HepG2 (cell line): ENCODE measurements around the gene ZNF217. TPM values are rescaled to one million over a fixed set of nuclear protein-coding genes. Genes with fewer than 3 reads are reported as not detected.
A peak's percentile ranks its signal among the peaks of the same experiment; 100 is the strongest.

Experiments
- ATAC-seq: fragments of 200-7000 bp; cut with Tn5 transposase; 3 replicates; pipeline ENCODE4 v1.9.1; 2020; ENCODE audit warnings: mild to moderate bottlenecking, moderate library complexity
- BruUV-seq: library from RNA; stranded (reverse); fragments of 400-500 nt; replicated peaks from 2 replicates; lab custom pipeline; 2021; lab: Mats Ljungman, UMichigan
- CTCF ChIA-PET: fragments of 300-600 bp; formaldehyde crosslinking; extraction: SDS; loops from one replicate; lab custom pipeline; 2021; ENCODE audit warnings: low total read pairs, inconsistent platforms, low intra/inter-chr PET ratio; lab: Yijun Ruan, JAX
- POLR2A ChIA-PET: fragments of 350-600 bp; sonication (Branson Sonifier 250); formaldehyde crosslinking; loops from one replicate; lab custom pipeline; 2020; ENCODE audit warnings: antibody characterized with exemption, inconsistent platforms; lab: Yijun Ruan, JAX
- DNase-seq: peaks from one replicate; pipeline ENCODE4 v3.0.0-alpha.2; 2015; ENCODE audit warnings: low spot score
- FAIRE-seq: peaks from 3 replicates; lab custom pipeline; 2011; peaks lifted over from hg19 to GRCh38; lab: Jason Lieb, UNC
- H2AFZ ChIP-seq: one replicate; pipeline ENCODE4 v1.6.1; 2011; ENCODE audit warnings: low read length, inconsistent platforms
- H3K27ac ChIP-seq: fragments of 300-600 bp; 3 replicates; pipeline ENCODE4 v1.8.0; 2011; ENCODE audit warnings: mixed run types, mild to moderate bottlenecking, mixed read lengths, low read length, inconsistent platforms; ENCODE audit not compliant: insufficient read depth; ENCODE audit errors: extremely low read length
- H3K27me3 ChIP-seq, 2 experiments: fragments of 200-600 bp in 1 of 2; 2 replicates in 1 of 2; 3 replicates in 1 of 2; pipeline versions ENCODE4 v1.6.0 to v1.8.0; 2011; ENCODE audit warnings: low read length in 2 of 2, mild to moderate bottlenecking in 2 of 2, moderate library complexity in 2 of 2, inconsistent platforms in 1 of 2; ENCODE audit not compliant: insufficient read depth in 2 of 2, control insufficient read depth in 1 of 2
- H3K36me3 ChIP-seq, 2 experiments: fragments of 200-600 bp in 1 of 2; replicated peaks in 1 of 2; 2 replicates in 1 of 2; 3 replicates in 1 of 2; pipeline versions ENCODE4 v1.5.1 to v1.8.0; 2011; ENCODE audit warnings: low read length in 2 of 2, inconsistent platforms in 1 of 2; ENCODE audit not compliant: insufficient read depth in 2 of 2, control insufficient read depth in 1 of 2
- H3K4me1 ChIP-seq: 2 replicates; pipeline ENCODE4 v1.5.1; 2012; ENCODE audit warnings: low read length, inconsistent platforms; ENCODE audit not compliant: insufficient read depth
- H3K4me2 ChIP-seq: 2 replicates; pipeline ENCODE4 v1.6.0; 2011; ENCODE audit warnings: low read depth, low read length, inconsistent platforms
- H3K4me3 ChIP-seq, 3 experiments: fragments of 200-600 bp in 1 of 3; sonication (generic), shearing (Covaris generic) in 1 of 3; replicated peaks in 1 of 3; 2 replicates each; pipeline ENCODE4 v1.5.1; 2011 to 2016; ENCODE audit warnings: low read length in 3 of 3, inconsistent platforms in 2 of 3, low read depth in 2 of 3, mild to moderate bottlenecking in 2 of 3, control low read depth in 1 of 3, mixed read lengths in 1 of 3; ENCODE audit not compliant: insufficient read depth in 1 of 3
- H3K79me2 ChIP-seq: one replicate; pipeline ENCODE4 v1.6.1; 2011; ENCODE audit warnings: low read length, inconsistent platforms; ENCODE audit not compliant: insufficient read depth
- H3K9ac ChIP-seq: 2 replicates; pipeline ENCODE4 v1.6.0; 2011; ENCODE audit warnings: mild to moderate bottlenecking, low read depth, low read length, inconsistent platforms; ENCODE audit not compliant: insufficient read depth
- H3K9me3 ChIP-seq: 2 replicates; pipeline ENCODE4 v1.5.1; 2012; ENCODE audit warnings: mild to moderate bottlenecking, low read length
- H4K20me1 ChIP-seq: 2 replicates; pipeline ENCODE4 v1.6.0; 2011; ENCODE audit warnings: inconsistent platforms, mild to moderate bottlenecking, low read length, moderate library complexity; ENCODE audit not compliant: insufficient read depth
- RAD51 ChIP-seq: fragments of 450-650 bp; IDR thresholded peaks from 2 replicates; pipeline ENCODE4 v1.6.1; 2016; ENCODE audit warnings: borderline replicate concordance
- ZNF337 ChIP-seq: sonication (generic); formaldehyde crosslinking; IDR thresholded peaks from 2 replicates; pipeline ENCODE4 v1.5.1; 2020; ENCODE audit warnings: missing genetic modification reagents, low read depth, mild to moderate bottlenecking, borderline replicate concordance
- WGBS: methylation state at CpG from one replicate; pipeline ENCODE4 v1.1.6; 2017; ENCODE audit warnings: low lambda C conversion rate; 5-methylcytosine and 5-hydroxymethylcytosine counted together
- in situ Hi-C: cut with HindIII; loops from 2 replicates; pipeline ENCODE4 v1.10.0; 2017; ENCODE audit warnings: low pct_unique_long_range_greater_than_20kb; ENCODE audit not compliant: extremely low pct_ligation_motif_present
- intact Hi-C: fragments of 100-400 bp; cut with micrococcal nuclease; formaldehyde crosslinking; loops from one replicate; pipeline ENCODE4 v1.10.0; 2022; ENCODE audit not compliant: unreplicated experiment
- polyA plus RNA-seq, 8 experiments: library from polyadenylated mRNA; depleted of rRNA in 3 of 8; stranded (reverse) in 7 of 8; unstranded in 1 of 8; fragments of >200 nt; fragmentation: Illumina TruSeq in 4 of 8; extraction: Trizol in 4 of 8; gene quantifications; 2 replicates each; pipeline versions ENCODE4 v1.2.1 to v1.2.3, GENCODE V29; 2011 to 2016; ENCODE audit warnings: low read depth in 4 of 8, missing spikeins in 1 of 8, mixed read lengths in 1 of 8; ENCODE audit not compliant: insufficient read depth in 1 of 8
- total RNA-seq, 5 experiments: library from RNA; depleted of rRNA; stranded (reverse); fragments of >200 nt; fragmentation: Illumina TruSeq; extraction: Trizol; gene quantifications; 2 replicates each; pipeline ENCODE4 v1.2.3, GENCODE V29; 2016; ENCODE audit warnings: low read depth in 1 of 5
- TF ChIP-seq, protein P1 (sequence below): sonication (generic); formaldehyde crosslinking; IDR thresholded peaks from 2 replicates; pipeline ENCODE4 v1.4.0; 2020; ENCODE audit warnings: missing genetic modification reagents

ZNF217 gene
- total and polyA plus RNA-seq, 2 of the 13 experiments (the other 11 are each of a cell fraction or from before 2014, with no cell fraction given) = 22.3 to 29.8 TPM

DNA sequence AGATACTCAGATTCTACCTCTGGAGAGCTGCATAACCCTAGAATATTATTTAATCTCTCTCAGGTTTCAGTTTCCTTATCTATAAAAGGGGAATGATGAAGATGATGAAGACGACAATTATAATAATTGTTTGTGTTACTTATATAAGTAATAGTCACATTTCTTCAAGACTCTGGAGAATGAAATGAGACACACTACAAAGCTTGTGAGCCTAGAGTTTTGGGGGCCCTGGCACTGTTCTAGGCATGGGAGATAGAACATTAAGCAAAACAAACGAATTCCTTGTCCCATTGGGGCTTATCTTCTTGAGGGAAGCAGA is 5.4 kb upstream of the ZNF217 start:
- Histone ChIP-seq H4K20me1 (no peaks in the 10 kb centered on the region), H3K79me2 (peaks cover 6% of the 10 kb centered on the region), H3K9me3 (no peaks in the 10 kb centered on the region), H3K4me3 (no peak overlapping the region), H3K9ac (no peak overlapping the region), H3K36me3 (no peaks in the 10 kb centered on the region), H3K27me3 (no peaks in the 10 kb centered on the region; a peak in 1 of 5 replicates), H3K27ac (no peak overlapping the region), H3K4me2 (no peak overlapping the region), H3K4me1 (peaks cover 55% of the 10 kb centered on the region), H2AFZ (peak overlapping the region; percentile 64)
- TF ChIP-seq ZNF337 (CRISPR knock-in tag) (no peak), RAD51 (no peak)
- TF ChIP-seq, protein P1, sequence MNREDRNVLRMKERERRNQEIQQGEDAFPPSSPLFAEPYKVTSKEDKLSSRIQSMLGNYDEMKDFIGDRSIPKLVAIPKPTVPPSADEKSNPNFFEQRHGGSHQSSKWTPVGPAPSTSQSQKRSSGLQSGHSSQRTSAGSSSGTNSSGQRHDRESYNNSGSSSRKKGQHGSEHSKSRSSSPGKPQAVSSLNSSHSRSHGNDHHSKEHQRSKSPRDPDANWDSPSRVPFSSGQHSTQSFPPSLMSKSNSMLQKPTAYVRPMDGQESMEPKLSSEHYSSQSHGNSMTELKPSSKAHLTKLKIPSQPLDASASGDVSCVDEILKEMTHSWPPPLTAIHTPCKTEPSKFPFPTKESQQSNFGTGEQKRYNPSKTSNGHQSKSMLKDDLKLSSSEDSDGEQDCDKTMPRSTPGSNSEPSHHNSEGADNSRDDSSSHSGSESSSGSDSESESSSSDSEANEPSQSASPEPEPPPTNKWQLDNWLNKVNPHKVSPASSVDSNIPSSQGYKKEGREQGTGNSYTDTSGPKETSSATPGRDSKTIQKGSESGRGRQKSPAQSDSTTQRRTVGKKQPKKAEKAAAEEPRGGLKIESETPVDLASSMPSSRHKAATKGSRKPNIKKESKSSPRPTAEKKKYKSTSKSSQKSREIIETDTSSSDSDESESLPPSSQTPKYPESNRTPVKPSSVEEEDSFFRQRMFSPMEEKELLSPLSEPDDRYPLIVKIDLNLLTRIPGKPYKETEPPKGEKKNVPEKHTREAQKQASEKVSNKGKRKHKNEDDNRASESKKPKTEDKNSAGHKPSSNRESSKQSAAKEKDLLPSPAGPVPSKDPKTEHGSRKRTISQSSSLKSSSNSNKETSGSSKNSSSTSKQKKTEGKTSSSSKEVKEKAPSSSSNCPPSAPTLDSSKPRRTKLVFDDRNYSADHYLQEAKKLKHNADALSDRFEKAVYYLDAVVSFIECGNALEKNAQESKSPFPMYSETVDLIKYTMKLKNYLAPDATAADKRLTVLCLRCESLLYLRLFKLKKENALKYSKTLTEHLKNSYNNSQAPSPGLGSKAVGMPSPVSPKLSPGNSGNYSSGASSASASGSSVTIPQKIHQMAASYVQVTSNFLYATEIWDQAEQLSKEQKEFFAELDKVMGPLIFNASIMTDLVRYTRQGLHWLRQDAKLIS = no peak
- CTCF ChIA-PET = no interaction called here
- in situ Hi-C loops (no loop called here), intact Hi-C loops (loop anchor here (5.0 kb wide), 1 partner anchor 138 kb away; no protein-coding TSS in a partner anchor)
- ATAC-seq = no peak
- WGBS = 80% methylated on average over 2 of the region's 2 CpGs
- BruUV-seq = no TSS peak
- DNase-seq = no peak
- POLR2A ChIA-PET = interaction anchor here (0.6 to 2.5 kb wide), 6 partner anchors 14 to 165 kb away, joined by 3 to 10 read pairs (median 4); no protein-coding TSS in a partner anchor
- no peak for FAIRE-seq
